MCF 10A (cell line): ENCODE data around the gene CPA5. TPM values are rescaled to one million over a fixed set of nuclear protein-coding genes. Genes with fewer than 3 reads are reported as not detected.

Experiments
- BruUV-seq: library from RNA; stranded (reverse); fragments of 400-500 nt; replicated peaks from 2 replicates; lab custom pipeline; 2021; lab: Mats Ljungman, UMichigan
- CTCF ChIA-PET: fragments of 300-600 bp; sonication (Branson Sonifier 250); formaldehyde crosslinking; extraction: SDS; loops from one replicate; lab custom pipeline; 2021; ENCODE audit warnings: antibody characterized with exemption, inconsistent platforms; lab: Yijun Ruan, JAX
- POLR2A ChIA-PET: fragments of 300-600, 350-650 bp; sonication (Branson Sonifier 250); formaldehyde crosslinking; extraction: SDS; loops from one replicate; lab custom pipeline; 2020; ENCODE audit warnings: antibody characterized with exemption, inconsistent platforms; lab: Yijun Ruan, JAX
- DNase-seq: peaks from one replicate; pipeline ENCODE4 v3.0.0-alpha.2; 2018; ENCODE audit not compliant: unreplicated experiment
- H3K27ac Mint-ChIP-seq: one replicate; pipeline ENCODE4 v1.8.0; 2022; ENCODE audit warnings: mild to moderate bottlenecking, low read depth, mixed read lengths; ENCODE audit not compliant: unreplicated experiment
- H3K27me3 Mint-ChIP-seq: one replicate; pipeline ENCODE4 v1.8.0; 2022; ENCODE audit warnings: mixed read lengths; ENCODE audit not compliant: insufficient read depth, unreplicated experiment
- H3K36me3 Mint-ChIP-seq: one replicate; pipeline ENCODE4 v1.8.0; 2022; ENCODE audit warnings: mild to moderate bottlenecking, moderate library complexity, mixed read lengths; ENCODE audit not compliant: insufficient read depth, unreplicated experiment
- H3K4me1 Mint-ChIP-seq: one replicate; pipeline ENCODE4 v1.8.0; 2022; ENCODE audit warnings: mixed read lengths; ENCODE audit not compliant: insufficient read depth, unreplicated experiment
- H3K4me3 Mint-ChIP-seq: one replicate; pipeline ENCODE4 v1.8.0; 2022; ENCODE audit warnings: mild to moderate bottlenecking, moderate library complexity, mixed read lengths; ENCODE audit not compliant: unreplicated experiment
- H3K9me3 Mint-ChIP-seq: one replicate; pipeline ENCODE4 v1.8.0; 2022; ENCODE audit warnings: mixed read lengths; ENCODE audit not compliant: unreplicated experiment
- CTCF ChIP-seq: fragments of 200-600 bp; IDR thresholded peaks from one replicate; pipeline ENCODE4 v1.8.0; 2022; ENCODE audit warnings: antibody characterized with exemption, mild to moderate bottlenecking; ENCODE audit not compliant: unreplicated experiment
- intact Hi-C: fragments of 100-400 bp; cut with micrococcal nuclease; formaldehyde crosslinking; loops from 2 replicates; pipeline ENCODE4 v1.14.1; 2022
- total RNA-seq: library from RNA; stranded (reverse); gene quantifications from 2 replicates; pipeline ENCODE4 v1.2.3, GENCODE V29; 2022

The CPA5 gene
- total RNA-seq, 1 experiment from 2014 or later, result 0.42 TPM

DNA sequence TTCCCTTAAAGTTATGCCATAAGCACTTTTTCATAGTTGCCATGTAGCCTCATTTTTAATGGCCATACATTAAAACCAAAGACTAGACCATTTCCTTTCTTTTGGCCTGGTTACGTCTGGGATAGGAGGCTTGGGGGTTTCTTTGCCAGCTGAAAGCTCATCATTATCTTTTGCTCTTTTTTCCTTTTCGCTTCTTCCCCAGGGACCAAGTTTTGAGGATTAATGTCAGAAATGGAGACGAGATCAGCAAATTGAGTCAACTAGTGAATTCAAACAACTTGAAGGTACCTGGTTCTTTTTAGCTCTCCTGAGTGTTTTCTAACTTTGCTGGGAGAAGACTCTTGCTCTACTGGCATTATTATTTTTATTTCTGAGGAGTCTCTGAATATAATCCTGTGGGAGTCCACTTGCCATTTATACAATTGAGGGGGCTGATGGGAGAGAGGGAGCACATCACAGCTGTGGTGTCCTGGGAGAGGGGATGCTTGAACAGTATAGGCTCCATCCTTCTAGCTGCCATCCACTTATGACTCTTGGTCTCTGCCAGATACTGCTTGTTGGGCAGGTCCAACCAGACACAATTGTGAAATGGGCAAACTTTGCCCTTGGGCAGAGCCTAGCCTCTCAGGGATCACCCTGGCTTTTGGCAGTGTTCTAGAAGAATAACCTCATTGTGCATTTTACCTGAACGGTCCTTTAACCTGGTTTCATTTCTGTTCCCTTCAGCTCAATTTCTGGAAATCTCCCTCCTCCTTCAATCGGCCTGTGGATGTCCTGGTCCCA is 45.9 kb upstream of the CPA5 start:
- H3K4me1 Mint-ChIP-seq, result peaks cover 13% of the 10 kb centered on the region
- ChIA-PET POLR2A (interaction anchor here (0.8 kb wide), 1 partner anchor 57 kb away, joined by 3 read pairs; no protein-coding TSS in a partner anchor), CTCF (no interaction called here)
- intact Hi-C loops, result no loop called here
- BruUV-seq, result no TSS peak
- no peak overlapping the region for H3K27ac Mint-ChIP-seq
- peak; percentile 32 for DNase-seq
- TF ChIP-seq CTCF, result no peak
- no peaks in the 10 kb centered on the region for H3K9me3 Mint-ChIP-seq
- peaks cover 3% of the 10 kb centered on the region for H3K36me3 Mint-ChIP-seq
- no peaks in the 10 kb centered on the region for H3K27me3 Mint-ChIP-seq
- no peak overlapping the region for H3K4me3 Mint-ChIP-seq

DNA sequence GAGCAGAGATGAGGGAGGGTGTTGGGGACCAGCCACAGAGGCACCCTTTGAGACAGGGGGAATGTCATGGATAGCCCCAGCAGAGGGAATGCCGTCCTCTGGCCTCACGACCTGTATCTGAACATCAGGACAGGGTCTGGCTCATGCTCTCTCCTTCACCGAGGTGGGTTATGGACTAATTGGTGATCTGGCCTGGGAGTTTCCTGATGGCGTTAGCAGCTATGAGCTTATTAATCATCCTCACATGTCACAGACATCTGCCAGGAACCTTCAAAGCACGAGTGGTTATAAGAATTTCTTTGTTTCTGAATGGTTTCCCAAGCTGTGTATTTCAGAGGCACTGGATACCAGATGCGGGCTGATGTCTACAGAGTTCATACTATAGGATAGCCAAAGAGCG is 44.8 kb upstream of the CPA5 start:
- Mint-ChIP-seq H3K27ac (no peak overlapping the region), H3K4me1 (peaks cover 4% of the 10 kb centered on the region), H3K4me3 (no peak overlapping the region), H3K27me3 (no peaks in the 10 kb centered on the region), H3K9me3 (no peaks in the 10 kb centered on the region), H3K36me3 (no peaks in the 10 kb centered on the region)
- no peak for DNase-seq
- intact Hi-C loops, result no loop called here
- ChIA-PET POLR2A (no interaction called here), CTCF (interaction anchor here (0.9 kb wide), 1 partner anchor 21 kb away, joined by 3 read pairs; no protein-coding TSS in a partner anchor)
- no peak for TF ChIP-seq CTCF
- no TSS peak for BruUV-seq

DNA sequence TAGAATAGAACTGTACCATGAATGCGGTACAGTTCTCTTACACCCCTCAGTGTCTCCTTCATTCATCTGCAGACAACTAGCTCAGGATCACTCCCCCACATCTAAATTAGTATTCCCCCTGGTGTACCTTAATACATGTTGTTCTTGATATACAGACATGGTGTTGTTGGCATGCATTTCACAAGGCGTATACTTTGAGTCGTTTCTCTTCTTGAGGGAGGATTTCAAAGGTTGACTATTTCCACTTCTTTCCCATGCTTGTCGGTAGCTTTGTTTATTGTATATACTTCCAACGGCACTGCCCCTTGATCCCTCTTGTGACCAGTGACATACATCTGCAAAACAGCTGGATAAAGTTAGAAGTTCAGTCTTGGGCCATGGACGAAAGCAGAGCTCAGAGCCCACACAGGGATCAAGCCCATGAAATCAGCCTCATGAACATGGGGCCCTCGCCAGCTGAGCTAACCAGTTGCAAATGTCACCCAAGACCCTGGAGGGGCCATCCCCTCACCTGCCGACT is 43.1 kb upstream of the CPA5 start:
- Mint-ChIP-seq H3K4me3 (no peak overlapping the region), H3K9me3 (no peaks in the 10 kb centered on the region), H3K27ac (no peak overlapping the region), H3K36me3 (no peaks in the 10 kb centered on the region), H3K4me1 (no peaks in the 10 kb centered on the region), H3K27me3 (no peaks in the 10 kb centered on the region)
- no peak for TF ChIP-seq CTCF
- intact Hi-C loops, result no loop called here
- no peak for DNase-seq
- ChIA-PET POLR2A (no interaction called here), CTCF (interaction anchor here (1.0 kb wide), 1 partner anchor 28 kb away, joined by 3 read pairs; no protein-coding TSS in a partner anchor)
- no TSS peak for BruUV-seq

GRCh38 chr7:130302649-130303048 is 42.0 kb upstream of the CPA5 start:
- no TSS peak for BruUV-seq
- no peak overlapping the region for H3K27ac Mint-ChIP-seq
- ChIA-PET POLR2A (interaction anchor here (0.7 kb wide), 1 partner anchor 8 kb away, joined by 4 read pairs; no protein-coding TSS in a partner anchor), CTCF (interaction anchor here (1.0 kb wide), 1 partner anchor 29 kb away, joined by 3 read pairs; no protein-coding TSS in a partner anchor)
- intact Hi-C loops, result no loop called here
- H3K4me3 Mint-ChIP-seq, result no peak overlapping the region
- no peaks in the 10 kb centered on the region for H3K27me3 Mint-ChIP-seq
- no peak for TF ChIP-seq CTCF
- H3K4me1 Mint-ChIP-seq, result no peaks in the 10 kb centered on the region
- H3K36me3 Mint-ChIP-seq, result no peaks in the 10 kb centered on the region
- no peak for DNase-seq
- H3K9me3 Mint-ChIP-seq, result no peaks in the 10 kb centered on the region
